Type B pancreatic cell (in vitro differentiated cells): ENCODE measurements around the gene DEPDC1B. TPM values are rescaled to one million over a fixed set of nuclear protein-coding genes. Genes with fewer than 3 reads are reported as not detected.

Experiments used
- DNase-seq: peaks from one replicate; pipeline ENCODE4 v3.0.0; 2021; ENCODE audit warnings: mixed read lengths; ENCODE audit not compliant: unreplicated experiment; ENCODE audit errors: extremely low spot score
- H3K27ac Mint-ChIP-seq: 2 replicates; pipeline ENCODE4 v1.8.0; 2021; ENCODE audit warnings: mild to moderate bottlenecking, mixed read lengths
- H3K27me3 Mint-ChIP-seq: 2 replicates; pipeline ENCODE4 v1.8.0; 2021; ENCODE audit warnings: mixed read lengths
- H3K36me3 Mint-ChIP-seq: 2 replicates; pipeline ENCODE4 v1.8.0; 2021; ENCODE audit warnings: mixed read lengths
- H3K4me1 Mint-ChIP-seq: one replicate; pipeline ENCODE4 v1.8.0; 2021; ENCODE audit warnings: mixed read lengths; ENCODE audit not compliant: unreplicated experiment
- H3K4me3 Mint-ChIP-seq: 2 replicates; pipeline ENCODE4 v1.8.0; 2021; ENCODE audit warnings: mild to moderate bottlenecking, mixed read lengths
- H3K9me3 Mint-ChIP-seq: 2 replicates; pipeline ENCODE4 v1.8.0; 2021; ENCODE audit warnings: mixed read lengths
- CTCF ChIP-seq: fragments of 200-600 bp; sonication (generic); conservative IDR thresholded peaks from 2 replicates; pipeline ENCODE4 v1.5.0; 2021; ENCODE audit warnings: antibody characterized with exemption, mild to moderate bottlenecking
- total RNA-seq: library from RNA; stranded (reverse); gene quantifications from 2 replicates; pipeline ENCODE4 v1.2.1, GENCODE V29; 2021; ENCODE audit warnings: low replicate concordance

The DEPDC1B gene
- total RNA-seq, 1 donor from 2014 or later, result 29.1 TPM

GRCh38 chr5:60703944-60704343 lies 4.0 kb upstream of the DEPDC1B start:
- Mint-ChIP-seq H3K9me3 (no peaks in the 10 kb centered on the region), H3K27ac (no peak overlapping the region), H3K36me3 (no peaks in the 10 kb centered on the region)

GRCh38 chr5:60701321-60701968 lies 1.5 kb upstream of the DEPDC1B start:
- Mint-ChIP-seq H3K4me1 (peaks cover 26% of the 10 kb centered on the region), H3K27me3 (no peaks in the 10 kb centered on the region), H3K9me3 (no peaks in the 10 kb centered on the region), H3K4me3 (peak overlapping the region; percentile 71), H3K36me3 (peaks cover 3% of the 10 kb centered on the region), H3K27ac (peak overlapping the region; percentile 15)
- no peak for TF ChIP-seq CTCF
- DNase-seq, result no peak

More at GRCh38 chr5:60703944-60704343, 4.0 kb upstream of the DEPDC1B start:
- no peak for TF ChIP-seq CTCF
- Mint-ChIP-seq H3K4me1 (peaks cover 10% of the 10 kb centered on the region), H3K27me3 (no peaks in the 10 kb centered on the region), H3K4me3 (no peak overlapping the region)
- DNase-seq, result no peak

- no peaks in the 10 kb centered on the region for H3K9me3 Mint-ChIP-seq
- peaks cover 26% of the 10 kb centered on the region for H3K4me1 Mint-ChIP-seq
- no peak for TF ChIP-seq CTCF
- peak overlapping the region; percentile 94 for H3K27ac Mint-ChIP-seq
- DNase-seq, result no peak
- H3K4me3 Mint-ChIP-seq, result peak overlapping the region; percentile 98
- no peaks in the 10 kb centered on the region for H3K27me3 Mint-ChIP-seq
- H3K36me3 Mint-ChIP-seq, result peaks cover 3% of the 10 kb centered on the region
These were observed 421 bp upstream of the DEPDC1B start for GRCh38 chr5:60700416-60700757.

GRCh38 chr5:60699288-60699608 lies 718 bp downstream of the DEPDC1B start:
- peaks cover 7% of the 10 kb centered on the region for H3K36me3 Mint-ChIP-seq
- no peak for TF ChIP-seq CTCF
- peaks cover 26% of the 10 kb centered on the region for H3K4me1 Mint-ChIP-seq
- peak overlapping the region; percentile 94 for H3K27ac Mint-ChIP-seq
- H3K9me3 Mint-ChIP-seq, result no peaks in the 10 kb centered on the region
- DNase-seq, result no peak
- peak overlapping the region; percentile 98 for H3K4me3 Mint-ChIP-seq
- H3K27me3 Mint-ChIP-seq, result no peaks in the 10 kb centered on the region

- DNase-seq, result no peak
- peak overlapping the region; percentile 98 for H3K4me3 Mint-ChIP-seq
- H3K4me1 Mint-ChIP-seq, result peaks cover 26% of the 10 kb centered on the region
- H3K27me3 Mint-ChIP-seq, result no peaks in the 10 kb centered on the region
- H3K27ac Mint-ChIP-seq, result peak overlapping the region; percentile 68
- no peak for TF ChIP-seq CTCF
- no peaks in the 10 kb centered on the region for H3K9me3 Mint-ChIP-seq
- H3K36me3 Mint-ChIP-seq, result peaks cover 7% of the 10 kb centered on the region
These were observed 1.6 kb downstream of the DEPDC1B start for GRCh38 chr5:60698336-60698735.

- no peak overlapping the region for H3K27ac Mint-ChIP-seq
- H3K27me3 Mint-ChIP-seq, result no peaks in the 10 kb centered on the region
- H3K9me3 Mint-ChIP-seq, result no peaks in the 10 kb centered on the region
- no peak for TF ChIP-seq CTCF
- no peak overlapping the region for H3K4me3 Mint-ChIP-seq
- no peak for DNase-seq
- H3K36me3 Mint-ChIP-seq, result peaks cover 20% of the 10 kb centered on the region
- H3K4me1 Mint-ChIP-seq, result no peaks in the 10 kb centered on the region
These were observed 9.6 kb downstream of the DEPDC1B start for GRCh38 chr5:60690326-60690725.
